Neural progenitor cell (in vitro differentiated cells): ENCODE results near the gene LHX4.

ENCODE experiments used
- EZH2 ChIP-seq: fragments of 200-600 bp; sonication (generic); IDR thresholded peaks from 2 replicates; pipeline ENCODE4 v1.6.1; 2017; ENCODE audit warnings: antibody characterized with exemption, mild to moderate bottlenecking, moderate library complexity
- EZH2phosphoT487 ChIP-seq: fragments of 200-600 bp; sonication (generic); IDR thresholded peaks from 2 replicates; pipeline ENCODE4 v1.6.1; 2017; ENCODE audit warnings: antibody characterized with exemption
- TF ChIP-seq, protein P1 (sequence below): fragments of 200-600 bp; sonication (generic); IDR thresholded peaks from 2 replicates; pipeline ENCODE4 v1.5.1; 2017; ENCODE audit warnings: antibody characterized with exemption, mild to moderate bottlenecking

DNA sequence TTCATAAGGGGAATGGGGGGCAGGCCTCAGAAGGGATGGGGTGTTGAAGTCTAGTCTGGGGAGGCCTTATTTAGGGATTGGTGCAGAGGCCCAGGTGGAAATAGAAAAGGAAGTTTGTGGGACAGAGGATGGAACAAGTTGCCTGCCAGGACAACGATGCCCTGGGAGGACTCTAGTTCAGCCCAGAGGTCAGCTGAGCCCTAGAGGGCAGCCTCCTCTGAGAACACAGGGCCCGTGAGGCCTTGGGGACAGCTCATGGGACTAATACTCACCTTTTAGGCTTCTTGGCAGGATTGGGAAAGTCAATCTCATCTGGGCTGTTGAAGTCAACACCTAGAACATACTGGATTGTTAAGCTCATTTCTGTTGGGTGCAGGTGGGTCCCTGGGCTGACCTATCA is 43.0 kb downstream of the LHX4 start:
- TF ChIP-seq, protein P1, sequence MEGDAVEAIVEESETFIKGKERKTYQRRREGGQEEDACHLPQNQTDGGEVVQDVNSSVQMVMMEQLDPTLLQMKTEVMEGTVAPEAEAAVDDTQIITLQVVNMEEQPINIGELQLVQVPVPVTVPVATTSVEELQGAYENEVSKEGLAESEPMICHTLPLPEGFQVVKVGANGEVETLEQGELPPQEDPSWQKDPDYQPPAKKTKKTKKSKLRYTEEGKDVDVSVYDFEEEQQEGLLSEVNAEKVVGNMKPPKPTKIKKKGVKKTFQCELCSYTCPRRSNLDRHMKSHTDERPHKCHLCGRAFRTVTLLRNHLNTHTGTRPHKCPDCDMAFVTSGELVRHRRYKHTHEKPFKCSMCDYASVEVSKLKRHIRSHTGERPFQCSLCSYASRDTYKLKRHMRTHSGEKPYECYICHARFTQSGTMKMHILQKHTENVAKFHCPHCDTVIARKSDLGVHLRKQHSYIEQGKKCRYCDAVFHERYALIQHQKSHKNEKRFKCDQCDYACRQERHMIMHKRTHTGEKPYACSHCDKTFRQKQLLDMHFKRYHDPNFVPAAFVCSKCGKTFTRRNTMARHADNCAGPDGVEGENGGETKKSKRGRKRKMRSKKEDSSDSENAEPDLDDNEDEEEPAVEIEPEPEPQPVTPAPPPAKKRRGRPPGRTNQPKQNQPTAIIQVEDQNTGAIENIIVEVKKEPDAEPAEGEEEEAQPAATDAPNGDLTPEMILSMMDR, result no peak
- TF ChIP-seq EZH2, result no peak
- TF ChIP-seq EZH2phosphoT487, result no peak
